Measurements from ENCODE around the gene ADD3. TPM values are rescaled to one million over a fixed set of nuclear protein-coding genes. Genes with fewer than 3 reads are reported as not detected.
"Not testable (repeated sequence)": the region's sequence is repeated elsewhere in the genome, so short reads cannot be mapped to it uniquely, and the experiment has no call there.

ADD3 gene
- total RNA-seq, 2 donors from 2014 or later, result 91.1 to 659 TPM

DNA sequence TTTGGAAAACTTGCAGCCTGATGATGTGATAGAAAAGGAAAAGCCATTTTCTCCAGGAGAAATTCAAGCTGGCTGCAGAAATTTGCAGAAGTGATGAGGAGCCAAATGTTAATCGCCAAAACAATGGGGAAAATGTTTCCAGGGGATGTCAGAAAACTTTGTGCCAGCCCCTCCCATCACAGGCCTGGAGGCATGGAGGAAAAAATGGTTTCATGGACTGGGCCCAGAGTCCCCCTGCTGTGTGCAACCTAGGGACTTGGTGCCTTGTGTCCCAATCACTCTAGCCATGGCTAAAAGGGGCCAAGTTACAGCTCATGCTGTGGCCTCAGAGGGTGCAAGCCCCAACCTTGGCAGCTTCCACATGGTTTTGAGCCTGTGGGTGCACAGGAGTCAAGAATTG lies 41.0 kb downstream of the ADD3 start:
- no peak overlapping the region for H3K4me3 ChIP-seq
- DNase-seq (ENCODE audit: low spot score) (no peak), ATAC-seq (ENCODE audit: insufficient number of reproducible peaks, low FRiP score, low read depth) (no peak)
- TF ChIP-seq, protein P1, sequence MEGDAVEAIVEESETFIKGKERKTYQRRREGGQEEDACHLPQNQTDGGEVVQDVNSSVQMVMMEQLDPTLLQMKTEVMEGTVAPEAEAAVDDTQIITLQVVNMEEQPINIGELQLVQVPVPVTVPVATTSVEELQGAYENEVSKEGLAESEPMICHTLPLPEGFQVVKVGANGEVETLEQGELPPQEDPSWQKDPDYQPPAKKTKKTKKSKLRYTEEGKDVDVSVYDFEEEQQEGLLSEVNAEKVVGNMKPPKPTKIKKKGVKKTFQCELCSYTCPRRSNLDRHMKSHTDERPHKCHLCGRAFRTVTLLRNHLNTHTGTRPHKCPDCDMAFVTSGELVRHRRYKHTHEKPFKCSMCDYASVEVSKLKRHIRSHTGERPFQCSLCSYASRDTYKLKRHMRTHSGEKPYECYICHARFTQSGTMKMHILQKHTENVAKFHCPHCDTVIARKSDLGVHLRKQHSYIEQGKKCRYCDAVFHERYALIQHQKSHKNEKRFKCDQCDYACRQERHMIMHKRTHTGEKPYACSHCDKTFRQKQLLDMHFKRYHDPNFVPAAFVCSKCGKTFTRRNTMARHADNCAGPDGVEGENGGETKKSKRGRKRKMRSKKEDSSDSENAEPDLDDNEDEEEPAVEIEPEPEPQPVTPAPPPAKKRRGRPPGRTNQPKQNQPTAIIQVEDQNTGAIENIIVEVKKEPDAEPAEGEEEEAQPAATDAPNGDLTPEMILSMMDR (IDR thresholded peaks at IDR 0.05), result no peak
- no peaks in the 10 kb centered on the region for H3K36me3 ChIP-seq
- peaks cover 9 to 28% of the 10 kb centered on the region in 2 donors for H3K4me1 ChIP-seq (ENCODE audit: control insufficient read depth in 1 of 2, low read depth in 2 of 2)
- H3K27ac ChIP-seq, result no peak overlapping the region
- H3K27me3 ChIP-seq (replicated peaks; ENCODE audit: insufficient read depth), result no peaks in the 10 kb centered on the region
- peaks cover 3% of the 10 kb centered on the region for H3K9me3 ChIP-seq

DNA sequence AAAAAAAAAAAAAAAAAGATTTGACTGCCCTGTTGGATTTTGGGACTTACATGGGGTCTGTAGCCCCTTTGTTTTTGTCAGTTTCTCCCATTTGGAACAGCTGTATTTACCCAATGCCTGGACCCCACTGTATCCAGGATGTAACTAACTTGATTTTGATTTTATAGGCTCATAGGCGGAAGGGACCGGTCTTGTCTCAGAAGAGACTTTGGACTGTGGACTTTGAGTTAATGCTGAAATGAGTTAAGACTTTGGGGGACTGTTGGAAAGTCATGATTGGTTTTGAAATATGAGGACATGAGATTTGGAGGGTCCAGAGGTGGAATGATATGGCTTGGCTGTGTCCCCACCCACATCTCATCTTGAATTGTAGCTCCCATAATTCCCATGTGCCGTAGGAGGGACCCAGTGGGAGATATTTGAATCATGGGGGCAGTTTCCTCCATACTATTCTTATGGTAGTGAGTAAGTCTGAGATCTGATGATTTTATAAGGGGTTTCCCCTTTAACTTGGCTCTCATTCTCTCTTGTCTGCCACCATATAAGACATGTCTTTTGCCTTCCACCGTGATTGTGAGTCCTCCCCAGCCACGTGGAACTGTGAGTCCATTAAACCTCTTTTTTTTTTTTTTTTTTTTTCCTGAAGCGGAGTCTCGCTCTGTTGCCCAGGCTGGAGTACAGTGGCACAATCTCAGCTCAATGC lies 42.3 kb downstream of the ADD3 start:
- not testable (repeated sequence) for H3K4me3 ChIP-seq; DNase-seq (ENCODE audit: low spot score); H3K36me3 ChIP-seq; H3K27me3 ChIP-seq (replicated peaks; ENCODE audit: insufficient read depth); ATAC-seq (ENCODE audit: insufficient number of reproducible peaks, low FRiP score, low read depth); H3K9me3 ChIP-seq; H3K27ac ChIP-seq
- peaks cover 8 to 21% of the 10 kb centered on the region in 2 donors for H3K4me1 ChIP-seq (ENCODE audit: control insufficient read depth in 1 of 2, low read depth in 2 of 2)

DNA sequence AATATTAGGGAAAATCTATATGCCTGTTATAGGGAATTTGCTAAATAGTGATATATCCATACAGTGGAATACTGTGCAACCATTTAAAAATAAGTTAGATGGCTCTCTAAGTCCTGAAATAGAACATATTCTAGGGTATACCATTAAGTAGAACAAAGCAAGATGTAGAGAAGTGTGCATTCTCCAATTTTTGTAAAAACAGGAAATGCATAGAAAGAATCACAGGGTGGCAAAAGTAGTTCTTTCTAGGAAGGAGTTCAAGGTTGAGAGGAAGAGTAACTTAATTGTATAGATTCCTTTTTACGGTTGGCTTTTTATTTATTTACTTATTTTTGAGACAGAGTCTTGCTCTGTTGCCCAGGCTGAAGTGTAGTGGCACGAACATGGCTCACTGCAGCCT lies 43.7 kb downstream of the ADD3 start:
- no peaks in the 10 kb centered on the region for H3K27me3 ChIP-seq (replicated peaks; ENCODE audit: insufficient read depth)

DNA sequence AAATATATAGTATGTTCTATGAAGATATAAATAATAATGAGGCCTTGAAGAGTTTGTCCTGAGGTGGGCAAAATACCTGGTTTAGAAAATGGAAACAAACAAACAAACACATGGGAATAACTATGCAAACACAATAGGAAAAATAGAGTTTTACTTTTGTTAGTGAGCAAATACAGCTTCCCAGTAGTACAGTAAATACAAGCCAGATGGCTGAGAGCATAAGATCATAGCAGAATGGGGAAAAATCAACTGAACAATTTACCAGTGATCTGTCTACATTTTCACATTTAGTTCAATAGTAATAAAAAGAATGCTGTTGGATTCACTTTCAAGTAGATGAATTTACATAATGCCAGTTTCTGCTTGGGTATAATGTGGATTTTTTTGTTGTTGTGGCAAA lies 45.1 kb downstream of the ADD3 start:
- no peak overlapping the region for H3K4me3 ChIP-seq
- TF ChIP-seq, protein P1 (IDR thresholded peaks at IDR 0.05), result no peak
- DNase-seq (ENCODE audit: low spot score) (no peak), ATAC-seq (ENCODE audit: insufficient number of reproducible peaks, low FRiP score, low read depth) (no peak)
- H3K4me1 ChIP-seq (ENCODE audit: control insufficient read depth in 1 of 2, low read depth in 2 of 2), result peaks cover 11 to 41% of the 10 kb centered on the region in 2 donors
- no peaks in the 10 kb centered on the region for H3K27me3 ChIP-seq (replicated peaks; ENCODE audit: insufficient read depth)
- H3K36me3 ChIP-seq, result no peaks in the 10 kb centered on the region
- no peak overlapping the region for H3K27ac ChIP-seq
- H3K9me3 ChIP-seq, result peaks cover 3% of the 10 kb centered on the region

More for the DNA sequence above, 43.7 kb downstream of the ADD3 start:
- no peak overlapping the region for H3K27ac ChIP-seq
- ATAC-seq (ENCODE audit: insufficient number of reproducible peaks, low FRiP score, low read depth) (no peak), DNase-seq (ENCODE audit: low spot score) (no peak)
- H3K36me3 ChIP-seq, result no peaks in the 10 kb centered on the region
- no peak overlapping the region for H3K4me3 ChIP-seq
- H3K9me3 ChIP-seq, result peaks cover 3% of the 10 kb centered on the region
- peaks cover 11 to 28% of the 10 kb centered on the region in 2 donors for H3K4me1 ChIP-seq (ENCODE audit: control insufficient read depth in 1 of 2, low read depth in 2 of 2)
- TF ChIP-seq, protein P1 (IDR thresholded peaks at IDR 0.05), result no peak

DNA sequence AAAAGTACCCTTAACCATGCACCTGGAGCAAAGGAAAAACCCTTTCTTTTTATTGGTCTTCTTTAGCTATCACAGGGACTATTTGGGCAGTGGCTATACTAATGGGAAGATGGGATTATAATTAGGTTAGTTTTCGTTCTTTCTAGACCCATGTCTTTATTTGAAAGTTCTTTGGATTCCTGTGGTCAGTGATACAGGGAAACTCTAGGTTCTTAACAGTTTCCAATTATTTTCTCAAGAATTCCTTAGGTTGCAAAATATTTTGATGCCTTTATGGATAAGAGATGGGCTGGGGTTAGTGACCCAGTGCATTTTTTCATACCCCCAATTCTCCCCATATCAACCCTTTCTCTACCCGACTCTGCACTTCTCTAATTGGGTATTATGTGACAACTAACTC lies 49.0 kb downstream of the ADD3 start:
- H3K36me3 ChIP-seq, result no peaks in the 10 kb centered on the region
- no peaks in the 10 kb centered on the region for H3K27me3 ChIP-seq (replicated peaks; ENCODE audit: insufficient read depth)
- DNase-seq (ENCODE audit: low spot score), result no peak
- TF ChIP-seq, protein P1 (IDR thresholded peaks at IDR 0.05), result no peak
- peaks cover 26 to 55% of the 10 kb centered on the region in 2 donors for H3K4me1 ChIP-seq (ENCODE audit: control insufficient read depth in 1 of 2, low read depth in 2 of 2)
- no peak for ATAC-seq (ENCODE audit: insufficient number of reproducible peaks, low FRiP score, low read depth)
- no peak overlapping the region for H3K27ac ChIP-seq
- H3K4me3 ChIP-seq, result no peak overlapping the region
- H3K9me3 ChIP-seq, result no peaks in the 10 kb centered on the region

DNA sequence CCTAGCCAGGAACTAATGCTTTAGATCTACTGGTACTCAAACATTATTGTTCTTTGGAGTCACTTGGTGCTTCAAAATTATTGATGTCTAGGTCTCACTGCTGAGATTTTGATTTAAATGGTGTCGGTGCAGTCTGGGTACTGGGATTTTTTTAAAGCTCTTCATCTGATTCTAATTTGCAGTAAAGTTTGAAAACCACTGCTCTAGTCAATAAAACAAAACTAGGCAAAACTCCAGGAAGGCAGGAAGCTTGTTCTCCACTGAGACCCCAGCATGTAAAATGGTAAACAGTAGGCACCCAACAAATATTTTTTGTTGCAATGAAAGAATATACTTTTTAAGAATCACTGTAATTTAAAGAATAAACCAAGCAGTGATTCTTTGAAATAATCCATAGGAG lies 49.7 kb downstream of the ADD3 start:
- DNase-seq (ENCODE audit: low spot score), result no peak
- H3K9me3 ChIP-seq, result no peaks in the 10 kb centered on the region
- H3K36me3 ChIP-seq, result no peaks in the 10 kb centered on the region
- H3K4me3 ChIP-seq, result no peak overlapping the region
- no peak for ATAC-seq (ENCODE audit: insufficient number of reproducible peaks, low FRiP score, low read depth)
- H3K27me3 ChIP-seq (replicated peaks; ENCODE audit: insufficient read depth), result no peaks in the 10 kb centered on the region
- TF ChIP-seq, protein P1 (IDR thresholded peaks at IDR 0.05), result no peak
- H3K4me1 ChIP-seq (ENCODE audit: control insufficient read depth in 1 of 2, low read depth in 2 of 2), result peaks cover 23 to 51% of the 10 kb centered on the region in 2 donors
- no peak overlapping the region for H3K27ac ChIP-seq
